Skeletal muscle cell (primary cell): ENCODE measurements around the gene SNX21.

Experiments used
- DNase-seq: peaks from one replicate; pipeline ENCODE4 v3.0.0-alpha.2; 2010; ENCODE audit warnings: low read depth
- H3K4me3 ChIP-seq: 2 replicates; pipeline ENCODE4 v1.5.1; 2011; ENCODE audit warnings: low read depth, mild to moderate bottlenecking, control low read depth, low read length, moderate library complexity

The SNX21 gene

DNA sequence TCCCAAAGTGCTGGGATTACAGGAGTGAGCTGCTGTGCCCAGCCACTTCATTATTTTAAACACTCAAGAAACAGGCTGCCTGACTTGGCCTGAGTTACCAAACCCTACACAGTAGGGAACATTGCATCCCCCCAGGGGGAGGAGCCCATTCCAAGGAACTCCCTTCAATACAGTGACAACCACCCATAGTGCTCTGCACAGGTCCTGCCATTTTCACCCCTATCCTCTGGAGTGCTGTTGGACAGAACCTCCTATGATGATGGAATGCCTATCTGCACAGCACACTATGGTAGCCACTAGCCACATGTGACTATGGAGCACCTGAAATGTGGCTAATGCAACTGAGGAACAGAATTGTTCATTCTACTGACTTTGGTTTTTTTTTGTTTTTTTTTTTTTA lies 11.9 kb downstream of the SNX21 start:
- no peak for DNase-seq
- H3K4me3 ChIP-seq: no peak overlapping the region

DNA sequence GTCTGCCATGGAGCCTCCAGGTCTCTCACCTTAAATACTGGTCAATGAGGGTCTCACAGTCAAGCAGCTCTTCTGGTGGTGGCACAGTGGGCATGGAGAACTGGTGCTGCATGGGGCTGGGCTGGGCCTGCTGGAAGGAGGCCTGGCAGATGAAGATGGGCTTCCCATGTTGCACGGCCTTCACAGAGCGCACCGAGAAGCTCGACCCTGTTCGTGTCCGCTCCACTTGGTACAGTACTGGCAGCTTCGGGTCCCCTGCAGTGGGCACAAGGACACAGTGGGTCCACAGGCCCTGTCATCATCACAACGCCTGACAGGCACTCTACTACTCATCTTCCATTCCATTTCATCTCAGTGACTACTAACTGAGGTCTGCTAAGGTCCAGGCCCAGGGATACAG lies 14.8 kb downstream of the SNX21 start:
- no peak for DNase-seq
- H3K4me3 ChIP-seq: no peak overlapping the region

DNA sequence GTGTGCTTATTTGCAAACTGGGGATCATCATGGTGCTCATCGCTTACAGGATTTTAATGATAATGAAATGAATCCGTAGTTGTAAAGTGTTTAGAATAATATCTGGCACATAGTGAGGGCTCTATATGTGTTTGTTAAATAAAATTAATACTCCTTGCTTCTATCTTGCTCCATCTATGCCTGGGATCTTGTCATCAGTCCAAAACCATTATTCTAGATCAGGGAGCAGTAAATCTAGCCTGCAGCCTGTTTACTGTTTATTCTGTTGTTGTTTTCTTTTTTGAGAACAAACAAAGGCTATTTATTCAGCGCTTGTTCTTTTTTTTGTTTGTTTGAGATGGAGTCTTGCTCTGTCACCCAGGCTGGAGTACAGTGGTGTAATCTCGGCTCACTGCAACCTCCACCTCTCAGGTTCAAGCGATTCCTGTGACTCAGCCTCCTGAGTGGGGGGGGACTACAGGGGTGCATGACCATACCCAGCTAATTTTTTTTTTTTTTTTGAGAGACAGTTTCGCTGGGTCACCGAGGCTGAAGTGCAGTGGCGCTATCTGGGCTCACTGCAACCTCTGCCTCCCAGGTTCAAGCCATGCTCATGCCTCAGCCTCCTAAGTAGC lies 15.5 kb downstream of the SNX21 start:
- no peak overlapping the region for H3K4me3 ChIP-seq
- no peak for DNase-seq

DNA sequence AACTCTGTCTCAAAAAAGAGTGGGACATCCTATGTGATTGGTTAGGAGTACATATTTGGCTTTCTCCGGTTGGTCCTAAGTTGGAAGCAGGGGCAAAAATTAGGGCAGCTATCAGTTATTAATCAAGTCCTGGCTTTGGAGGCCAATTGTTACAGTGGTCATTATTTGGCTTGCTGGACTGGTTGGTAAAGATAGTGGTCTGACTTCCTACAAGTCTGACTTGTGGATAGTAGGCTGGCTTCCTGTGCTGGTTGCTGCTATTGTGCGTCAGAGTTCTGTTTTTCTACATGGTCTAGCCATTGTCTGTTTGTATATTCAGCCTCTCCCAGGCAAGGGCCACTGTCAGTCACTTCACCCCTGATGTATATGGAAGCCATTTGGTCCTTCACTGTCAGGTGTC lies 16.6 kb downstream of the SNX21 start:
- H3K4me3 ChIP-seq: no peak overlapping the region
- DNase-seq: no peak

DNA sequence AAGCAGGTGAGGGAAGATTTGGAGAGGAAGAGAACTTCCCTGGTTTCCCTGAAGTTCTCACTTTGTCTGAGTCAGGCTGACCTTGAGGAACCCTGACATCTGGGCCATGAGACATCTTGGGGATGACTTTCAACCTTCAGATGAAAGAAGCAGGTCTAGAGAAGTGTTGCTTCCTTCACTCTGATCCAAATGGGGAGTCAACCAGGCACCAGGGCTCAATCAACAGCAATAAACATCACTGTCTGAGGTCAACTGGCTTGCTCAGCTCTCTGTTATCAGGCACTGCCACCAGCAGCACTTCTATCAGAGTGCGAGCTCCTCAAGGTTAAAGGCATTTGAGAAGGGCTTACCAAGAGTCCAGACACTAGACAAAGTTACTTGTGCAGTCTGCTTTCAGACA lies 17.3 kb downstream of the SNX21 start:
- no peak overlapping the region for H3K4me3 ChIP-seq
- DNase-seq: no peak

DNA sequence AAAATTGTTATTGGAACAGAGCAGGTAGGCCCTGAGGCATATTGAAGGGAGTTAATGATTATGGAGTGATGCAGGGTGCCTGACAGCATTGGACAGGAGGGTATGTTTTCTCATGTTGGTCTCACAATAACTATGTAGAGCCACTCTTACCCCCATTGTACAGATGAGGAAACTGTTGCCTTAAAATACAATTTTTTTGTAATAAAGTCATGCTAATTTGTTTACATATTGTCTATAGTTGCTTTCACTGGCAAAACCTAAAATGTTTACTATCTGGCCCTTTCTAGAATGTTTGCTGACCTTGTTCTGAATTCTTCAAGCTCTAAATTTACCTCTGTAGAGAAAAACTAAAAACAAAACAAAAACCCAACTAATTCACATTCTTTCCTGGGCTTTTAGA lies 17.9 kb downstream of the SNX21 start:
- DNase-seq: no peak
- H3K4me3 ChIP-seq: no peak overlapping the region

DNA sequence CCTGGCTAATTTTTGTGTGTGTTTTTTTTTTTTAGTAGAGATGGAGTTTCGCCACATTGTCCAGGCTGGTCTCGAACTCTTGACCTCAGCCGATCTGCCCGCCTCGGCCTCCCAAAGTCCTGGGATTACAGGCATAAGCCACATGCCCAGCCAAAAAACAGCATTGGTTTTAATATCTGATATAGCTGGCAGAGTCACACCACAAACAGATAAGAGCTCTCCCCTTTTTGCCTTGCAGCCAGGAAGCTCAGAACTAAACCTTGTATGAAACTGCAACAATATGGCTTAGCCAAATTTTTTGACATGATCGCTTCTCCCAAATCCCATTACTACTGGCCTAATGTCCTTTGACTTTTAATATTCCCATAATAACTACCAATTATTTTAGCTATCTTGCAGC lies 18.7 kb downstream of the SNX21 start:
- no peak for DNase-seq
- H3K4me3 ChIP-seq: no peak overlapping the region

DNA sequence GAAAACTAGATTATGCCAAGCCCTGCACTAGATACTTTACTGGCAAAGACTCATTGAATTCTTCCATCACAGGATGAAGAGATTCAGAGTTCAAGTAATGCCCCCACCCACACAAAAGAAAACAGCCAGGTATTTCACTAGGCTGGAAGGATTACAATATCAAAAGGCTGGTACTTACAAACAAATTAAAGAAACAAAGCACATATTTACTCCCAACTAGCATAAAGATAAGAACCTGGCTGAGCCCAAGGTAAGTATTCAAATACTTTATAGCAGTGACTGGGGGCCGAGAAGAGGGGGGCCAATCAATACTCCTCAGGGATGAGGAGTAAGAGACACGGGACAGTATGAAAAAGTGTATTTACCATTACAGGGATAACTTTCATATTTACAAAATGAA lies 19.9 kb downstream of the SNX21 start:
- DNase-seq: no peak
- H3K4me3 ChIP-seq: no peak overlapping the region

DNA sequence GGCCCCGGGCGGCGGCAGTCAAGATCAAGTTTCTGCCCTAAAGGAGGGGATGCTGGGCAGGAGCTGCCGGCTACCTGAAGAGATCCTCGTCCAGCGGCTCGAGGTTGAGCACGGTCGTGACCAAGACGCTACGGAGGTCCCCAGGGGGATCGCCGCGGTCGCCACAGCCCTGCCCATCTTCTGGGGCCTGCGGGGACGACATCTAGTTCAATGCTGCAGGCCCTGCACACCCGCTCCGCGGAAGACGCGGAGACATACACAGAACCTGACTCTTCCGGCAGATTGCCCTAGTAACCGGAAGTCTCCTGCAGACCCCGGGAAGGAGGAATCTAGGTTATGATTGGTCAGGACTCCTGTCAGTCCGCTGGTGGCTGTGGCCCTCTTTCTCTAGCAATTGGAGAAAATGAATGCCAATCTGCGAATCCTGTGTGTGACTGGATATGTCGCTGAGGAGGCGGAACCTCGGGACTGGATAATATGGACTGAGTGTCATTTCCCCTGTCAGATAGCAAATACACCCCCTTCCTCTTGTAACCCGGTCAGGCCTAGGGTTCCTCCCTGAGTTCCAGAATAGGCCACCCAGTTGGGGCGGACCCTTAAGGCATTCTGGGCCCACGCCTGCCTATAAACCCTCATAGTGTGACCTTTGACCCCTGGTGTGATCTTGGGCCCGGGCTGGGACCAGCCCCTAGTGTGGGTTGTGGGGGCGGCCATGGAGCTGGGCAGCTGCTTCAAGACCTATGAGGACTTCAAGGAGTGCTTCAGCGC lies 23.7 kb downstream of the SNX21 start, which contains the start of the genes ACOT8 and ZSWIM3:
TSS of gene ACOT8 (minus strand) at position 279 of the 768 bp plus-strand sequence. CDS start at position 202, 77 bp downstream.
TSS of gene ZSWIM3 (plus strand) at position 501 of the 768 bp plus-strand sequence. CDS start at position 713, 212 bp downstream.
- H3K4me3 ChIP-seq: peak within 1 kb of the TSS; percentile 90
- DNase-seq: peak; percentile 100

DNA sequence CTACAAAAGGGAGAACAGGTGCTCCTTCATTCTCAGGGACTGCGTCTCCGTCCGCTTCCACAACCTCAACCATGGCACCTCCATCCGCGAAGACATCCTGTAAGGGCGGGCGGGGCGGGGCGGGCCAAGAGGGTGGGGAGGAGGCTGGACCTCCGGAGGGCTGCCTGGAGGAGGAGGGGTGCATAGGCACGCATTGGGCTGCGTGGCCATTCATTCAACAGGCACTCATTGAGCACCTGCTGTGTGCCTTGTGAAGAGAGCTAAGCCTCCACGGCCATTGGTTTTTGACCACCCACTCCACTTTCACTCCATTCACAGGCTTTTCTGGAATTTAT lies 24.2 kb downstream of the SNX21 start:
- DNase-seq: no peak
- H3K4me3 ChIP-seq: peak overlapping the region; percentile 90

DNA sequence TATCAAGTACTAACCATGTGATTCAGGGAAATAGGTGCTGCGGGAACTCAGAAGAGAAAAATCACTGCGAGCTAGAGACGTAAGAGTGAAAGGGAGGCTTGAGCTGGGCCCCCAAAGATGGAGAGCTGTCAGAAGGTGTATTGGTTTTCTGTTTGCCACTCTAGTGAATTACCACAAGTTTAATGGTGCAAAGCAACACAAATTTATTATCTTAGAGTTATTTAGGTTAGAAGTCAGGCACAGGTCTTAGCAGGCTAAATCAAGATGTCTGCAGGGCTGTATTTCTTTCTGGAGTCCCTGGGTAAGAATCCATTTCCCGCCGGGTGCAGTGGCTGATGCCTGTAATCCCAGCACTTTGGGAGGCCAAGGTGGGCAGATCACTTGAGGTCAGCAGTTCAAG lies 26.3 kb downstream of the SNX21 start:
- H3K4me3 ChIP-seq: no peak overlapping the region
- DNase-seq: no peak

DNA sequence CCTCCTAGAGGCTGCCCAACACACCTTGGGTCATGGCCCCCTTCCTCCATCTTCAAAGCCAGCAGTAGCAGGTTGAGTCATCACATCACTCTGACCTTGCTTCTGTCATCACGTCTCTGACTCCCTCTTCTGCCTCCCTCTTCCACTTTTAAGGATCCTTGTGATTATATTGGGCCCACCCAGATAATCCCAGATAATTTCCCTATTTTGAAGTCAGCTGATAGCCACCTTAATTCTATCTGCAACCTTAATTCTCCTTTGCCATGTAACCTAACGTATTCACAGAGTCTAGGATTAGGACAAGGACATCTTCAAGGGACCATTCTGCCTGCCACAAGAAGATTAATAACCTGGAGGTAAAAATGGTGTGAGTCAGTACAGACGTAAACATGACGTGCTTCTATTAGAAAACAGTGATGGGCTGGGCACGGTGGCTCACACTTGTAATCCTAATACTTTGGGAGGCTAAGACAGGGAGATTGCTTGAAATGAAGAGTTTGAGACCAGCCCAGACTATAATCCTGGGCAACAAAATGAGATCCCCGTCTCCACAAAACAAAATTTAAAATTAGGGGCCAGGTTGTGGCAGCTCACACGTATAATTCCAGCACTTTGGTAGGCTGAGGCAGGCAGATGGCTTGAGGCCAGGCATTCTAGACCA lies 27.1 kb downstream of the SNX21 start:
- DNase-seq: no peak
- H3K4me3 ChIP-seq: no peak overlapping the region

DNA sequence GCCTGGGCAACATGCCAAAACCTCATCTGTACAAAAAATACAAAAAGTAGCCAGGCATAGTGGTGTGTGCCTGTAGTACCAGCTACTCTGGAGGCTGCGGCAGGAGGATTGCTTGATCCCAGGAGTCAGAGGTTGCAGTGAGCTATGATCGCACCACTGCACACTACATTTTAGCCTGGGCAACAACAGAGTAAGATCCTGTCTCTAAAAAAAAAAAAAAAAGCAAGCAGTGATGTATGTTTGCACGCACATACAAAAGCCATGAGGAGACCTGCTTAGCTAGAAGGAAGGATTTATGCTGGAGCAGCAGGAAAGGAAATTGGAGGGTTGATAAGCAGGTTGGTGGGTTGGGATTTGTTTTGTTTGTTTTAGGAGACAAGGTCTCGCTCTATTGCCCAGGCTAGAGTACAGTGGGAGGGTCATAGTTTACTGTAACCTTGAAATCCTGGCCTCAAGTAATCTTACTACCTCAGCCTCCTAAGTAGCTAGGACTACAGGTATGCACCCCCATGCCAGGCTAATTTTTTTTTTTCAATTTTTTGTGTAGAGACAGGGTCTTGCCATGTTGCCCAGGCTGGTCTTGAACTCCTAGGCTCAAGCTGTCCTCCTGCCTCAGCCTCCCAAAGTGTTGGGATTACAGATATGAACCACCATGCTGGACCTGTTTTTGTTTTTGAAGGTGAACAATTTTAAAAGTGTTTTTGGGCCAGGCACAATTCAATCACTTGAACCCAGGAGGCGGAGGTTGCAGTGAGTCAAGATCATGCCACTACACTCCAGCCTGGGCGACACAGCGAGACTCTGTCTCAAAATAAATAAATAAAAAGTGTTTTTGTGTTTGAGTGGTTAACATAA lies 27.8 kb downstream of the SNX21 start:
- no peak overlapping the region for H3K4me3 ChIP-seq
- DNase-seq: no peak

DNA sequence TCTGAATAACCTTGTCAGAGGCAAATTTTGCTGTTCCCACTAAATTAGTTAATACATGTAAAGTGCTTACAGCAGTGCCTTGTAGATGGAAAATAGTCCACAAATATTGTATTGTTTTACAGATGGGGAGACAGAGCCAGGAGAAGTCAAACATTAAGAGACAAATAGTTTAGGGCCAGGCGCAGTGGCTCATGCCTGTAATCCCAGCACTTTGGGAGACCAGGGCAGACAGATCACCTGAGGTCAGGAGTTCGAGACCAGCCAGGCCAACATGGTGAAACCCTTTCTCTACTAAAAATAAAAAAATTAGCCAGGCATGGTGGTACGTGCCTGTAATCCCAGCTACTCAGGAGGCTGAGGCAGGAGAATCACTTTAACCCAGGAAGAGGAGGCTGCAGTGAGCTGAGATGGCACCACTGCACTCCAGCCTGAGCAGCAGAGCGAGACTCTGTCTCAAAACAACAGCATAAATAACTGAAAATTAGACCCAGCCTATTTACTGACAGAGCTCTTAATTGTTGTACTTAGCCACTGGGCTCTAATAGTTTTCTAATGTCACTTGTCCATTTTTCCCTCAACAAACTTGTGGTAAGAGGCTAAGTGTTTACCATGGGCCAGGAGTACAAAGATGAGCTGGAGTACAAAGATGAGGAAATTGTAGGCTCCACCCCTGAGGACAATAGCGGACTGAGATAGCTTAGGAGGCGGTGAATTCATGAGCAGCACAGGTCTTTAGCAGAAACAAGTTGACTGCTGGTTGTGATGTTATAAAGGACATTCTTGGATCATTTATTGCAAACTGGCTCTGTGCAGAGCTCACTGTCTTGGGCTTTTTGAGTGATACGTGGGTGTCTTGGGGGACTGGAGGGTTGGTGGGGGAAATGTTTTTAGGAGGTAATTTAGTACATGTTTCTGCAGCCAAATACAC lies 30.2 kb downstream of the SNX21 start:
- DNase-seq: no peak
- no peak overlapping the region for H3K4me3 ChIP-seq

DNA sequence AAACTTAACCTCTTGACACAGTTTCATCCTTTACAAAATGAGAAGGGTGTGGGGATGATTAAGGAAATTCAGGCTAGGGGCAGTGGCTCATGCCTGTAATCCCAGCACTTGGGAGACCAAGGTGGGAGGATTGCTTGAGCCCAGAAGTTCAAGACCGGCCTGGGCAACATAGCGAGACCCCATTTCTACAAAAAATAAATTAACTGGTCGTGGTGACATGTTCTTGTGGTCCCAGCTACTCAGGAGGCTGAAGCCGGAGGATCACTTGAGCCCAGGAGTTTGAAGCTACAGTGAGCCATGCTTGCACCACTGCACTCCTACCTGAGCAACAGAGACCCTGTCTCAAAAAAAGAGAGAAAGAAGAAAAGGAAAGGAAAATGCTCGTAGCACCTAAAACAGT lies 32.9 kb downstream of the SNX21 start:
- no peak for DNase-seq
- H3K4me3 ChIP-seq: no peak overlapping the region

DNA sequence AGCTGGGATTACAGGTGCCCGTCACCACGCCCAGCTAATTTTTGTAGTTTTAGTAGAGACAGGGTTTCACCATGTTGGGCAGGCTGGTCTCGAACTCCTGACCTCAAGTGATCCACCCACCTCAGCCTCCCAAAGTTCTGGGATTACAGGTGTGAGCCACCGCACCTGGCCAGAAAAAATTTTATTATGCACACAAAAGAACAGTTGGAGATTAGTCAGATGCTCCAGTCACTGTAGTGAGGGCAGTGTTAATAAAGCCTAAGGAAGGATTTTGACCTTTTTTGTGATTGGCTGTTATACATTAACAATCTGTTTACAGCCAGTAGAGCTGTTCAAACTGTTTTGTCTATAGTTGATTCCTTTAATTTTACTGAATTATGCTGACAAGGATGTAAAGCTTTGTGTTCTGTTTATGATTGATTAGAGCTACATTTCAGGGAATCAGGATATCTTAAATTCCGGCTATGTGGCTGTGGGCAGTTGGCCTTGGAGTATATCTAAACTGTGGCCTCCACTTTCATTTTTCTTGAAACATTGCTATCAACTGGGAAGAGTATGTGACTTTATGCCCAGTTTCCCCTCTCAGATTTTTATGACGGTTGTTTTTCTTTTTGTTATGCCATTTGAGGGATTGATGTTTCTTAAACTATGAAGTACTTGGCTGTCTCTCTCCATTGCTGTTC lies 33.7 kb downstream of the SNX21 start:
- no peak for DNase-seq
- no peak overlapping the region for H3K4me3 ChIP-seq

DNA sequence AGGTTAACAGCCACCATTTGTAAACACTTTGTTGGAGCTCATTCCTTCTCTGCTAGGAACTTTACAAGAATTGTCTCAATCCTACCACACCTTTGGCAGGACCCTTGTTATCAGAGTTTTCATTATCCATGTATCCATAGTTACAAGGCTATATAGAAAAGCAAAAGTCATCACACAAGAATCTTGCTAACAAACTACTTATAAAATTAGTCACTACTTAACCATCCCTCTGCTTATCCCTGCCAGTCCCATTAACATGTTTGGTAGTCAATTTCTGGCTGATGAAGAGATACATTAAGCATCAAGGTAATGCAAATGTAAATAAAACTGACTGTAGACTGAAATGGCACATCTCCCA lies 34.2 kb downstream of the SNX21 start:
- H3K4me3 ChIP-seq: no peak overlapping the region
- no peak for DNase-seq

DNA sequence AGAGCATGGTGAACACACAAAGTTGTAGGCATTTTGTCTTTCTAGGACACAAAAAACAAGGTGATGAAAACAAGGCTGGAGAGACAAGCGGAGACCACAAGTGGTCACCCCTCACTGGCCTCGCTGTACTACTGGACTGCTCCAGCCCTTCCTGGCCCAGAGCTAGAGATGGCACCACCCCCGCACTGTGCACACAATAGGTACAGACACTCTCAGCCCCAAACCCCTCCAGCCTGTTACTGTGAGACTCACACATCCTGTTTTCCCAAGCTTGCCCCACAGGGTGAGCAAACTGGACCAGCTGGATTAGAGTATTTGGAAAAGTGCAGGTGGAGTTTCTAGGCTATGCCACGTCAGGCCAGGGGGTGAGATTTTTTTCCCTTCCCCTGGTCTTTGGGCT lies 39.0 kb downstream of the SNX21 start:
- no peak overlapping the region for H3K4me3 ChIP-seq
- DNase-seq: no peak
